CD4-positive, alpha-beta T cell treated with Interleukin-15 for 1 hour (primary cell): ENCODE results near the gene JAZF1.
A peak's percentile ranks its signal among the peaks of the same experiment; 100 is the strongest.
"Not testable (repeated sequence)": the region's sequence is repeated elsewhere in the genome, so short reads cannot be mapped to it uniquely, and the experiment has no call there.

Source experiments
- DNase-seq: peaks from one replicate; pipeline ENCODE4 v3.0.0-alpha.2; 2020

JAZF1 gene

GRCh38 chr7:27925573-27926201, 254.9 kb downstream of the JAZF1 start:
- no peak for DNase-seq

GRCh38 chr7:27923642-27923980, 257.0 kb downstream of the JAZF1 start:
- DNase-seq: no peak

DNA sequence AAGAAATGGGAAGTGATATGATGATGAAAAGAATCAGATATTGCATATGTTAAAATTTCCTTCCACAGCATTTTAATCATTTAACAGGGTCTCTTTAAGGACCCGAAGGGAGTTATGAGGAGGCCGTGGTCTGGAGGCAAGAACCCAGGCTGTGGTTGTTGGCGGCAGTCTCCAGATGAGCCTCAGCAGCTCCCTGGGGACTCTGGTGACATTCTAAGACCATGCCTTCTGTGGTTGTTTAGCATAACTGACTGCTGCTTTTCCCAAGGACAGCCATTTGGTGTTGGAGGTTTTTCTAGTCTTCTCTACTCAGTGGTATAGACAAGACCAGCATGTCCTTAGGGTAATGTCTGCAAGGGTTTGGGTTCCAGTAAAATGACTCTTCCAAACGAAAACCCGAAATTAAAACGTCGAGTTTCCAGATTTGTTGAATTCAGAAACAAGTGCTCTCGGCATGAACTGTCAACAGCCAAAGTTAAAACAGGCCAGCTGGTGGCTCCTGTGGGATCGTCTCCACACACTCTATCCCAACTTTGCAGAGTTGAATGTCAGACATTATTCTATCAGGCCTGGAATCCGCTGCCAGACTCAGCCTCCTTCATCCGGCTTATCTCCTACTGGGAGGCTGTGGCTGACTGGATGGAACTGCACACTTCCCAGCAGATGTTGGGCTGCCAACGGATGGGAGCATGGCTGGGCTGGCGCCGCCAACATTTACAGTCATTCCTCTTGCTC, 257.5 kb downstream of the JAZF1 start:
- no peak for DNase-seq

- DNase-seq: not testable (repeated sequence)
These were observed 258.2 kb downstream of the JAZF1 start for GRCh38 chr7:27922389-27922788.

- DNase-seq: no peak
These were observed 259.3 kb downstream of the JAZF1 start for GRCh38 chr7:27921081-27921836.

GRCh38 chr7:27920281-27920946, 260.2 kb downstream of the JAZF1 start:
- DNase-seq: no peak

- no peak for DNase-seq
These were observed 262.1 kb downstream of the JAZF1 start for GRCh38 chr7:27918503-27918902.

GRCh38 chr7:27917774-27918314, 262.8 kb downstream of the JAZF1 start:
- DNase-seq: no peak

- DNase-seq: no peak
These were observed 263.5 kb downstream of the JAZF1 start for GRCh38 chr7:27917119-27917518.

GRCh38 chr7:27916372-27916771, 264.2 kb downstream of the JAZF1 start:
- DNase-seq: no peak

- DNase-seq: no peak
These were observed 266.2 kb downstream of the JAZF1 start for GRCh38 chr7:27914409-27914808.

- DNase-seq: no peak
These were observed 267.8 kb downstream of the JAZF1 start for GRCh38 chr7:27912751-27913150.

- DNase-seq: no peak
These were observed 268.7 kb downstream of the JAZF1 start for GRCh38 chr7:27911920-27912319.

GRCh38 chr7:27910326-27910725, 270.3 kb downstream of the JAZF1 start:
- no peak for DNase-seq

- no peak for DNase-seq
These were observed 271.9 kb downstream of the JAZF1 start for GRCh38 chr7:27908534-27909165.

GRCh38 chr7:27906385-27907091, 274.1 kb downstream of the JAZF1 start:
- no peak for DNase-seq

- DNase-seq: no peak
These were observed 274.6 kb downstream of the JAZF1 start for GRCh38 chr7:27905951-27906350.

DNA sequence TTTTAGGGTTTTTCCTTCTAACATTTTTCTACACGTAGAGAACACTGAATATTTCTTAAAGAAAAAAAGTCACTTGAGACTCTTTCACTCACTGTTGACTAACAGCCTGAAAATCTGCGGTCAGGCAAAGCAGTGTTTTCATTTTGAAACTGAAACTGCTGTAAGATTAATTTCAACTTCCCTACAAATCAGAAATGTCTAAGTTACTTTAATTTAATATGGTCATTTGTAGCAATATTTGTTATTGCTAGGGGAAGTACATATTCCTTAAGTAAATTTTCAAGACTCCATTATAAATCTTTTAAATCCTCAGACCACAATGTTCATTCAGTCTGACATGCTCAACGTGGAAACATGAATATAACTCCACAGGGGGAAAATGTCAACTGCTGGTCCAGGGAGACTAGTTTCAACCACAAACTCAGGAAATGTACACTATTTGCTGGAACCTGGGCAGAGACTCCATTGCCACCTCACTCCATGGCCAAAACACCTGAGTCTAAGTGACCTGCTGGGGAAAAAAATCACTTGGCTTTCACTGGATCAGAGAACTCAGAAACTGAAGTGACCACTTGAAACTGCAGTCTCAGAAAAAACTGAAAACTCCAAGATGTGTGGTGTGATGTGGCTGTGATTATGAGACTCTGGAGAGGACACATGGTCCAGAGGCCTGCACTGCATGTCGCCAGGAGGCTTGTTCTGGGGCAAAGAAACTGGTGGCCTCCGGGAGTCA, 279.4 kb downstream of the JAZF1 start:
- DNase-seq: peak; percentile 28

DNA sequence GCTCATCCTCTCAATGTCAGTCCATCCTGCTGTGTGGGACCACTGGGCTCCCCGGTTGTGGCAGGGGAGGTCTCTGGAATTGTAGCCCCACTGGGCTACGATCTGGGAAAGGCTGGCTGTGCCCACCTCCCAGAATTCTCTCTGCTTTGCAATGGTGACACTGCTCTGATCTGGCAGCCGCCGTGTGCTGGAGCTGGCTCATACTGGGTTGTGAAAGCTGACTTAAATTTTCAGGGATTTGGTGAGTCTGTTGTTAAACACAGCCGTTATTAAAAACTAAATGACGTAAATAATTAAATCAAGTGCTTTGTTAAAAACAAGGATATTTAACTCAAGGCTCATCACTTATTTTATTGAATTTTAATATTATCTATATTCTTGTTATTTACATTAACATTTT, 280.6 kb downstream of the JAZF1 start:
- no peak for DNase-seq

DNA sequence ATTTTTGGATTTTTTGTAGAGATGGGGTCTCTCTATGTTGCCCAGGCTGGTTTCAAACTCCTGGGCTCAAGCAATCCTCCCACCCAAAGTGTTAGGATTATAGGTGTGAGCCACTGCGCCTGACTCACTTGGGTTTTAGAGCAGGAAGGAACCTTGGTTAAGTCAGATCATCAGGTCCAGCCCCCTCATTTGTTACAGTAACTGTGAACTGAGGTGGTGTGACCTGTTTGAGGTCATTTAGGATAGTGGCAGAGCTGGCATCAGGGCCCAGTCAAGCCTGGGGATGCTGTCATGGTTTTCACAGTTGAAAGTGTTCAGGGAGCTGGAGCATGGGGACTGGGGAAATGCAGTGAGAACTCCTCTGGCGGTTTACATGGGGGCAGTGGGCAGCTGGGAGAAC, 281.0 kb downstream of the JAZF1 start:
- no peak for DNase-seq

GRCh38 chr7:27897441-27897847, 283.2 kb downstream of the JAZF1 start:
- no peak for DNase-seq
